GM21737 (cell line): ENCODE data around the gene NXPH4.

ENCODE experiments used
- ATAC-seq: cut with Tn5 transposase; IDR thresholded peaks from one replicate; pipeline ENCODE4 v1.9.1; 2021; ENCODE audit warnings: mild to moderate bottlenecking, moderate library complexity; ENCODE audit not compliant: unreplicated experiment

Gene NXPH4

GRCh38 chr12:57270966-57271470 is 54.4 kb downstream of the NXPH4 start:
- ATAC-seq = no peak

- ATAC-seq = no peak
Measured at GRCh38 chr12:57272337-57273151, 56.0 kb downstream of the NXPH4 start.

GRCh38 chr12:57273516-57273915 is 56.9 kb downstream of the NXPH4 start:
- ATAC-seq = no peak
